Ascending aorta (tissue), 2 donors: ENCODE results near the gene SORBS2. TPM values are rescaled to one million over a fixed set of nuclear protein-coding genes. Genes with fewer than 3 reads are reported as not detected.

Experiments
- DNase-seq, 2 donors: peaks; one replicate each; pipeline ENCODE4 v3.0.0-alpha.2; 2019; ENCODE audit warnings: low spot score in 2 of 2
- H3K27ac ChIP-seq, 2 donors: fragments of 200-600 bp; sonication (generic); one replicate each; pipeline ENCODE4 v1.5.1; 2016 to 2017; ENCODE audit warnings: mild to moderate bottlenecking in 1 of 2
- H3K27me3 ChIP-seq: fragments of 200-600 bp; sonication (generic); one replicate; pipeline ENCODE4 v1.5.1; 2017
- H3K36me3 ChIP-seq, 2 donors: fragments of 200-600 bp; sonication (generic); one replicate each; pipeline ENCODE4 v1.5.1; 2016
- H3K4me1 ChIP-seq, 2 donors: fragments of 200-600 bp; sonication (generic); one replicate each; pipeline ENCODE4 v1.5.1; 2016 to 2017; ENCODE audit warnings: mild to moderate bottlenecking in 1 of 2
- H3K4me3 ChIP-seq, 2 donors: fragments of 200-600 bp; sonication (generic); one replicate each; pipeline ENCODE4 v1.5.1; 2016 to 2017; ENCODE audit warnings: mild to moderate bottlenecking in 1 of 2
- H3K9me3 ChIP-seq, 2 donors: fragments of 200-600 bp; sonication (generic); one replicate each; pipeline ENCODE4 v1.5.1; 2016
- intact Hi-C: fragments of 100-400 bp; cut with DNase I; formaldehyde crosslinking; loops from one replicate; pipeline ENCODE4 v1.15.1; 2023
- total RNA-seq: library from RNA; depleted of rRNA; stranded (reverse); fragments of >200 nt; gene quantifications from one replicate; pipeline ENCODE4 v1.1.0, GENCODE V29; 2016
- TF ChIP-seq, protein P1 (sequence below), 3 experiments: fragments of 200-600 bp in 2 of 3; fragments of 450-650 bp in 1 of 3; sonication (generic) in 2 of 3; IDR thresholded peaks; one replicate each; pipeline ENCODE4 v1.5.1; 2016 to 2019; ENCODE audit warnings: antibody characterized with exemption in 3 of 3, mild to moderate bottlenecking in 1 of 3, moderate library complexity in 1 of 3

SORBS2 gene
- total RNA-seq, 1 donor from 2014 or later = 246 TPM

DNA sequence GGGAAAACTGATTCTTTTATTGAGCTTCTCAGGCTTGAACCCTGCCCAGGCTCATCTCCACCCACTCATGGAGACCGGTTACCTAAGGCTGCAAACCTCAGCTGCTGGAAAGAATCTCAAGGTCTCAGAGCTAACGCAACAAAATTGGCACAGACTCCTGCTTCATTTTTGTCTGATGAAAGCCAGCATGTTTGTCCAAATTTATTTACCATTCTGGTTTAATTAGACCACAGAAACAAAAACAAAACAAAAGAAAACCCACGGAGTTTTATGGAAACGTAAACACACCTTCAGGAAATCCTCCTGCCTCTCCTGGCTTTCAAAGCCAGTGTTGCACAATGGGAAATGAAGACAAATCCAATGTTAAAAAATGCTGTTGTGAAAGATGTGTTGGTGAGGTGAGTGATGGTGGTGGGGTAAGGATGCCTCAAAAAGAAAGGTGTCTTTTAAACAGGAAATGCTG, 220.3 kb downstream of the SORBS2 start:
- no peak for DNase-seq
- Histone ChIP-seq H3K27ac (peak overlapping the region; percentile 56 to 59), H3K27me3 (no peaks in the 10 kb centered on the region), H3K4me3 (no peak overlapping the region), H3K4me1 (peaks cover 0 to 12% of the 10 kb centered on the region in 2 donors), H3K36me3 (peaks cover 0 to 10% of the 10 kb centered on the region in 2 donors), H3K9me3 (no peaks in the 10 kb centered on the region)
- intact Hi-C loops = loop anchor here (2.0 to 10.0 kb wide), 3 partner anchors 25 to 389 kb away; partner anchors contain the start of genes ANKRD37, CFAP97 and LRP2BP
- TF ChIP-seq, protein P1, sequence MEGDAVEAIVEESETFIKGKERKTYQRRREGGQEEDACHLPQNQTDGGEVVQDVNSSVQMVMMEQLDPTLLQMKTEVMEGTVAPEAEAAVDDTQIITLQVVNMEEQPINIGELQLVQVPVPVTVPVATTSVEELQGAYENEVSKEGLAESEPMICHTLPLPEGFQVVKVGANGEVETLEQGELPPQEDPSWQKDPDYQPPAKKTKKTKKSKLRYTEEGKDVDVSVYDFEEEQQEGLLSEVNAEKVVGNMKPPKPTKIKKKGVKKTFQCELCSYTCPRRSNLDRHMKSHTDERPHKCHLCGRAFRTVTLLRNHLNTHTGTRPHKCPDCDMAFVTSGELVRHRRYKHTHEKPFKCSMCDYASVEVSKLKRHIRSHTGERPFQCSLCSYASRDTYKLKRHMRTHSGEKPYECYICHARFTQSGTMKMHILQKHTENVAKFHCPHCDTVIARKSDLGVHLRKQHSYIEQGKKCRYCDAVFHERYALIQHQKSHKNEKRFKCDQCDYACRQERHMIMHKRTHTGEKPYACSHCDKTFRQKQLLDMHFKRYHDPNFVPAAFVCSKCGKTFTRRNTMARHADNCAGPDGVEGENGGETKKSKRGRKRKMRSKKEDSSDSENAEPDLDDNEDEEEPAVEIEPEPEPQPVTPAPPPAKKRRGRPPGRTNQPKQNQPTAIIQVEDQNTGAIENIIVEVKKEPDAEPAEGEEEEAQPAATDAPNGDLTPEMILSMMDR (IDR thresholded peaks at IDR 0.05) = no peak

- H3K4me1 ChIP-seq = peaks cover 0 to 12% of the 10 kb centered on the region in 2 donors
- H3K36me3 ChIP-seq = peaks cover 0 to 12% of the 10 kb centered on the region in 2 donors
- intact Hi-C loops = loop anchor here (5.0 to 10.0 kb wide), 2 partner anchors 196 to 389 kb away; partner anchors contain the start of genes ANKRD37, CFAP97 and LRP2BP
- TF ChIP-seq, protein P1 (IDR thresholded peaks at IDR 0.05) = no peak
- no peaks in the 10 kb centered on the region for H3K27me3 ChIP-seq
- no peaks in the 10 kb centered on the region for H3K9me3 ChIP-seq
- H3K4me3 ChIP-seq = no peak overlapping the region
- no peak for DNase-seq
- peak overlapping the region; percentile 56 to 59 for H3K27ac ChIP-seq
These were observed 221.0 kb downstream of the SORBS2 start for GRCh38 chr4:185590982-185591381.

- DNase-seq = no peak
- intact Hi-C loops = no loop called here
- TF ChIP-seq, protein P1 (IDR thresholded peaks at IDR 0.05) = no peak
- H3K4me3 ChIP-seq = no peak overlapping the region
- peak overlapping the region; percentile 60 to 69 for H3K27ac ChIP-seq
- H3K36me3 ChIP-seq = peaks cover 0 to 12% of the 10 kb centered on the region in 2 donors
- no peaks in the 10 kb centered on the region for H3K27me3 ChIP-seq
- H3K4me1 ChIP-seq = peaks cover 0 to 12% of the 10 kb centered on the region in 2 donors
- H3K9me3 ChIP-seq = no peaks in the 10 kb centered on the region
These were observed 222.7 kb downstream of the SORBS2 start for GRCh38 chr4:185589067-185589836.

GRCh38 chr4:185587427-185588161, 224.4 kb downstream of the SORBS2 start:
- DNase-seq = no peak
- TF ChIP-seq, protein P1 (IDR thresholded peaks at IDR 0.05) = no peak
- Histone ChIP-seq H3K4me3 (peak overlapping the region in 1 of 2 donors; percentile 3), H3K36me3 (peaks cover 0 to 12% of the 10 kb centered on the region in 2 donors), H3K9me3 (no peaks in the 10 kb centered on the region), H3K4me1 (peaks cover 0 to 8% of the 10 kb centered on the region in 2 donors), H3K27me3 (no peaks in the 10 kb centered on the region), H3K27ac (peak overlapping the region in 1 of 2 donors; percentile 60)
- intact Hi-C loops = no loop called here

- Histone ChIP-seq H3K4me1 (peaks cover 0 to 8% of the 10 kb centered on the region in 2 donors), H3K27me3 (no peaks in the 10 kb centered on the region), H3K4me3 (no peak overlapping the region), H3K36me3 (peaks cover 0 to 12% of the 10 kb centered on the region in 2 donors), H3K9me3 (no peaks in the 10 kb centered on the region), H3K27ac (no peak overlapping the region)
- DNase-seq = no peak
- TF ChIP-seq, protein P1 (IDR thresholded peaks at IDR 0.05) = no peak
- intact Hi-C loops = no loop called here
These were observed 225.0 kb downstream of the SORBS2 start for GRCh38 chr4:185587030-185587426.
